Measurements from ENCODE around the gene LRRC56. TPM values are rescaled to one million over a fixed set of nuclear protein-coding genes. Genes with fewer than 3 reads are reported as not detected.

Gene LRRC56
- total RNA-seq, 1 experiment from 2014 or later: 2.1 TPM

DNA sequence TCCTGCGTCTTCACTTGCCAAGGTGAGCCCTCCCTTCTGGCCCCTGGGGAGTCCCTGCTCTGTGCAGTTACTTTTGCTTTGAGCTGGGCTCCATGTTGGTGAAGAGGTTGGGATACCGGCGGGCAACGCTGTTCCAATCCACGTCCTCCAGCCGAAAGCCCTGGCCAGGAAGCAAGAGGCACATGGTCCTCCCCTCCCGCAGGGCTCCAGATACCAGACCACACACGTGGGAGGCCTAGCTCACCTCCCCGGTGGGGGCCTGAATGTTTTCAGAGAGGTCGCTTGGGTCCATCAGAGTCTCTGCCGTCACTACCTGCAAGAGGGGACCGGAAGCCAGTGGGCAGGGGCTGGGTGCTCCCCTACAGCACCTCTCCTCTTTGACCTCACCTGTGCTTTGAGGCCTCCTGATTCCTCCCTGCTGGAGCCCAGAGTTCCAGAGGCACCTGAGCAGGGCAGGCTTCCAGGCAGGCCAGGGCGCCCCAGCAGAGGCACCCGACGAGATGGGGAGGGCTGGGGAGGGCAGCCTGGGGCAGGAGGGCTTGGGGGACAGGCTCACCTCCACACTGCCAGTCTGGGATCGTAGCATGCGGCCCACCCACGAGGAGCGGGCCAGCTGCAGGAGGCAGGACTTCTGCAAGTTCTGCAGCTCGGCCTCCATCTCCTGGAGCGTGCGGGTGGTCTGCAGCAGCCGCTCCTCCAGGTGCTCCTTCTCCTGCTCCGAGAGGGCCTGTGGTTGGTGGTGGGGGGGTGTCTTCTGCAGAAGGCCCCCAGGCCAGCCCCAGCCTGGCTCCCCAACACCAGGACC lies 20.2 kb downstream of the LRRC56 start:
- intact Hi-C loops (cut with micrococcal nuclease; ENCODE audit: unreplicated experiment): loop anchor here (10.0 kb wide), 1 partner anchor 167 kb away; no protein-coding TSS in a partner anchor
- H3K27me3 ChIP-seq (replicated peaks; ENCODE audit: insufficient read depth, low read depth, low read length, poor library complexity): peaks cover 22% of the 10 kb centered on the region

DNA sequence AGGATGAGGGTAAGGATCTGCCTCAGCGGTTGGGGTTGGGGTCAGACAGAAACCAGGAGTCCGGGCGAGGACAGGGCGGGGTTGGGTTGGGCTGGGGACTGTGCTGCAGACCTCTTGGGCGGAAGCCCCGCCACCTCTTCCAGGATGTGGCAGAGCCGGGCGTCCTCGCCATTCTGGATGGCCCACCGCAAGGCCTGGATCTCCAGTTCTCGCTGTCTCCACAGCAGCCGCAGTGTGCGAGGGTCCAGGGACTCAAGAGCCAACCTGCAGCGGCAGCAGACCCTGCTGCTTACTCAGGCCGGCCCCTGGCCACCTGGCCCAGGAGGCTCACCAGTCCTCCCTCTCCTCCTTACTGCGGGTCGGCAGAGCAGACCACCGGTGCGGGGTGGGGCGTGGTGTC lies 21.2 kb downstream of the LRRC56 start:
- BruUV-seq (replicated peaks): no TSS peak
- no peak overlapping the region for H3K4me3 ChIP-seq (ENCODE audit: low read depth, low read length, poor library complexity, severe bottlenecking)
- peaks cover 15% of the 10 kb centered on the region for H3K4me1 ChIP-seq (ENCODE audit: insufficient read depth, low read length, poor library complexity, severe bottlenecking)
- DNase-seq (ENCODE audit: low spot score): no peak
- CTCF ChIA-PET: no interaction called here
- H3K27me3 ChIP-seq (replicated peaks; ENCODE audit: insufficient read depth, low read depth, low read length, poor library complexity): peaks cover 22% of the 10 kb centered on the region
- intact Hi-C loops (cut with micrococcal nuclease; ENCODE audit: unreplicated experiment): loop anchor here (10.0 kb wide), 1 partner anchor 166 kb away; no protein-coding TSS in a partner anchor
- TF ChIP-seq EZH2 (IDR thresholded peaks at IDR 0.05; ENCODE audit: borderline replicate concordance, low read depth, low read length, poor library complexity, severe bottlenecking): no peak
- TF ChIP-seq, protein P1, sequence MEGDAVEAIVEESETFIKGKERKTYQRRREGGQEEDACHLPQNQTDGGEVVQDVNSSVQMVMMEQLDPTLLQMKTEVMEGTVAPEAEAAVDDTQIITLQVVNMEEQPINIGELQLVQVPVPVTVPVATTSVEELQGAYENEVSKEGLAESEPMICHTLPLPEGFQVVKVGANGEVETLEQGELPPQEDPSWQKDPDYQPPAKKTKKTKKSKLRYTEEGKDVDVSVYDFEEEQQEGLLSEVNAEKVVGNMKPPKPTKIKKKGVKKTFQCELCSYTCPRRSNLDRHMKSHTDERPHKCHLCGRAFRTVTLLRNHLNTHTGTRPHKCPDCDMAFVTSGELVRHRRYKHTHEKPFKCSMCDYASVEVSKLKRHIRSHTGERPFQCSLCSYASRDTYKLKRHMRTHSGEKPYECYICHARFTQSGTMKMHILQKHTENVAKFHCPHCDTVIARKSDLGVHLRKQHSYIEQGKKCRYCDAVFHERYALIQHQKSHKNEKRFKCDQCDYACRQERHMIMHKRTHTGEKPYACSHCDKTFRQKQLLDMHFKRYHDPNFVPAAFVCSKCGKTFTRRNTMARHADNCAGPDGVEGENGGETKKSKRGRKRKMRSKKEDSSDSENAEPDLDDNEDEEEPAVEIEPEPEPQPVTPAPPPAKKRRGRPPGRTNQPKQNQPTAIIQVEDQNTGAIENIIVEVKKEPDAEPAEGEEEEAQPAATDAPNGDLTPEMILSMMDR (conservative IDR thresholded peaks at IDR 0.05; ENCODE audit: low read depth, low read length): no peak
- no peaks in the 10 kb centered on the region for H3K36me3 ChIP-seq (ENCODE audit: insufficient read depth, low read length, poor library complexity, severe bottlenecking)
- POLR2A ChIA-PET (ENCODE audit: low non-redundant PET): interaction anchor here (0.5 kb wide), 1 partner anchor 49 kb away, joined by 3 read pairs; no protein-coding TSS in a partner anchor
- no peak overlapping the region for H3K27ac ChIP-seq (ENCODE audit: low read depth, low read length, poor library complexity, severe bottlenecking)
- no peaks in the 10 kb centered on the region for H3K9me3 ChIP-seq (ENCODE audit: low read depth, low read length, poor library complexity, severe bottlenecking)

More for the DNA sequence above, 20.2 kb downstream of the LRRC56 start:
- Histone ChIP-seq H3K27ac (ENCODE audit: low read depth, low read length, poor library complexity, severe bottlenecking) (no peak overlapping the region), H3K9me3 (ENCODE audit: low read depth, low read length, poor library complexity, severe bottlenecking) (no peaks in the 10 kb centered on the region), H3K4me3 (ENCODE audit: low read depth, low read length, poor library complexity, severe bottlenecking) (no peak overlapping the region), H3K4me1 (ENCODE audit: insufficient read depth, low read length, poor library complexity, severe bottlenecking) (peaks cover 15% of the 10 kb centered on the region), H3K36me3 (ENCODE audit: insufficient read depth, low read length, poor library complexity, severe bottlenecking) (no peaks in the 10 kb centered on the region)
- no peak for DNase-seq (ENCODE audit: low spot score)
- ChIA-PET POLR2A (ENCODE audit: low non-redundant PET) (no interaction called here), CTCF (no interaction called here)
- BruUV-seq (replicated peaks): no TSS peak
- TF ChIP-seq, protein P1 (conservative IDR thresholded peaks at IDR 0.05; ENCODE audit: low read depth, low read length): no peak
- TF ChIP-seq EZH2 (IDR thresholded peaks at IDR 0.05; ENCODE audit: borderline replicate concordance, low read depth, low read length, poor library complexity, severe bottlenecking): no peak

DNA sequence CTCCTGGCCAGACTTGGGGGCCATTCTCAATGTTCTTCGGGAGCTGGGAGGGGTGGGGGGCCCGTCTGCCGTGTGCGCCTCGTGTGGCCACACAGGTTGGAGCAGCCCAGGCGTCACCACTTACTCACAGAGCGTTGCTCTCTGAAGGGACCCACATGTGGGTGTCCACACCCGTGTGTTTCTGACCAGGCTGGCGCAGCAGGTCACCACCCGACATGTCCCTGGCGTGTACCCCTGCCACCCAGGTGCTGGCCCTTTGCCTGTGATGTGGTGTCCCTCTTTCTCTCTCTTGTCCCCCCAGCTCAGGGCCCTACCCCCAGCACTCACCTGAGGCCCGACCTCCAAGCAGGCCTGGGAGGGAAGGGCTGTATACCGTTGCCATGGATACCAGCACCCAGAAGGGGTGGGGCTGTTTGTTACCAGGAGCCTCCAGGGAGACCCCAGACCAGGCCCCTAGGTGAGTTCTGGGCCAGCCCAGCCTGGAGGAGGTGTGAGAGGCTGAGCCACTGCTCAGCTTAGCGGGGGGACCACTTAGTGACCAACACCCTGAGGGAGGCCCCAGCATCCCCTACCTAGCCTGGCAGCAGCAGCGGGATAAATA lies 21.8 kb downstream of the LRRC56 start:
- no peak for DNase-seq (ENCODE audit: low spot score)
- Histone ChIP-seq H3K4me3 (ENCODE audit: low read depth, low read length, poor library complexity, severe bottlenecking) (no peak overlapping the region), H3K27ac (ENCODE audit: low read depth, low read length, poor library complexity, severe bottlenecking) (no peak overlapping the region), H3K27me3 (replicated peaks; ENCODE audit: insufficient read depth, low read depth, low read length, poor library complexity) (peaks cover 22% of the 10 kb centered on the region), H3K9me3 (ENCODE audit: low read depth, low read length, poor library complexity, severe bottlenecking) (no peaks in the 10 kb centered on the region), H3K36me3 (ENCODE audit: insufficient read depth, low read length, poor library complexity, severe bottlenecking) (no peaks in the 10 kb centered on the region), H3K4me1 (ENCODE audit: insufficient read depth, low read length, poor library complexity, severe bottlenecking) (peaks cover 15% of the 10 kb centered on the region)
- intact Hi-C loops (cut with micrococcal nuclease; ENCODE audit: unreplicated experiment): loop anchor here (10.0 kb wide), 1 partner anchor 166 kb away; no protein-coding TSS in a partner anchor
- CTCF ChIA-PET: no interaction called here
- POLR2A ChIA-PET (ENCODE audit: low non-redundant PET): interaction anchor here (0.5 kb wide), 1 partner anchor 50 kb away, joined by 3 read pairs; no protein-coding TSS in a partner anchor
- BruUV-seq (replicated peaks): no TSS peak
- TF ChIP-seq, protein P1 (conservative IDR thresholded peaks at IDR 0.05; ENCODE audit: low read depth, low read length): no peak
- no peak for TF ChIP-seq EZH2 (IDR thresholded peaks at IDR 0.05; ENCODE audit: borderline replicate concordance, low read depth, low read length, poor library complexity, severe bottlenecking)

All from A673 (cell line).